HepG2 (cell line): Measurements from ENCODE around the gene SPSB1. TPM values are rescaled to one million over a fixed set of nuclear protein-coding genes. Genes with fewer than 3 reads are reported as not detected.

Source experiments
- ARNT ChIP-seq: fragments of 450-650 bp; IDR thresholded peaks from 2 replicates; pipeline ENCODE4 v1.6.1; 2017
- CENPBD1 ChIP-seq: sonication (generic); formaldehyde crosslinking; IDR thresholded peaks from 2 replicates; pipeline ENCODE4 v1.8.0; 2022; ENCODE audit warnings: missing genetic modification reagents, low read depth, mild to moderate bottlenecking, borderline replicate concordance
- GLI4 ChIP-seq: sonication (generic); formaldehyde crosslinking; IDR thresholded peaks from 2 replicates; pipeline ENCODE4 v1.5.1; 2020; ENCODE audit warnings: missing genetic modification reagents, mild to moderate bottlenecking, moderate library complexity, borderline replicate concordance
- HMGA1 ChIP-seq: sonication (generic); formaldehyde crosslinking; conservative IDR thresholded peaks from 2 replicates; pipeline ENCODE4 v1.4.0; 2020; ENCODE audit warnings: missing genetic modification reagents
- HOXA5 ChIP-seq: sonication (generic); formaldehyde crosslinking; IDR thresholded peaks from 2 replicates; pipeline ENCODE4 v1.4.0; 2020; ENCODE audit warnings: missing genetic modification reagents
- KDM1A ChIP-seq: IDR thresholded peaks from 2 replicates; pipeline ENCODE4 v1.6.1; 2016; ENCODE audit warnings: missing compliant biosample characterization
- MIXL1 ChIP-seq: IDR thresholded peaks from 2 replicates; pipeline ENCODE4 v1.6.1; 2016
- NFATC3 ChIP-seq: sonication (generic); formaldehyde crosslinking; IDR thresholded peaks from 2 replicates; pipeline ENCODE4 v1.5.1; 2020; ENCODE audit warnings: mild to moderate bottlenecking, missing genetic modification reagents
- RARA ChIP-seq: IDR thresholded peaks from 2 replicates; pipeline ENCODE4 v1.6.1; 2016; ENCODE audit warnings: missing genetic modification reagents, missing compliant biosample characterization
- SAP130 ChIP-seq: IDR thresholded peaks from 2 replicates; pipeline ENCODE4 v1.6.1; 2016; ENCODE audit warnings: low read depth
- YEATS4 ChIP-seq: sonication (generic); formaldehyde crosslinking; IDR thresholded peaks from 2 replicates; pipeline ENCODE4 v1.4.0; 2020; ENCODE audit warnings: missing genetic modification reagents, borderline replicate concordance
- ZBTB25 ChIP-seq: IDR thresholded peaks from 2 replicates; pipeline ENCODE4 v1.6.1; 2018; ENCODE audit warnings: missing genetic modification reagents
- ZBTB7A ChIP-seq: sonication (generic); formaldehyde crosslinking; IDR thresholded peaks from 2 replicates; pipeline ENCODE4 v1.8.0; 2022; ENCODE audit warnings: mild to moderate bottlenecking, missing genetic modification reagents
- ZFP82 ChIP-seq: sonication (generic); formaldehyde crosslinking; IDR thresholded peaks from 2 replicates; pipeline ENCODE4 v1.5.1; 2020; ENCODE audit warnings: mild to moderate bottlenecking, missing genetic modification reagents, borderline replicate concordance
- ZNF281 ChIP-seq: sonication (generic); formaldehyde crosslinking; IDR thresholded peaks from 2 replicates; pipeline ENCODE4 v1.4.0; 2020; ENCODE audit warnings: missing genetic modification reagents, borderline replicate concordance
- ZNF3 ChIP-seq: IDR thresholded peaks from 2 replicates; pipeline ENCODE4 v1.7.0; 2017; ENCODE audit warnings: inconsistent platforms
- ZNF644 ChIP-seq: IDR thresholded peaks from 2 replicates; pipeline ENCODE4 v1.6.1; 2016; ENCODE audit warnings: low read depth
- ZNF687 ChIP-seq: sonication (generic); formaldehyde crosslinking; IDR thresholded peaks from 2 replicates; pipeline ENCODE4 v1.5.1; 2020; ENCODE audit warnings: mild to moderate bottlenecking, missing genetic modification reagents, moderate library complexity
- ZNF713 ChIP-seq: sonication (generic); formaldehyde crosslinking; IDR thresholded peaks from 2 replicates; pipeline ENCODE4 v1.4.0; 2020; ENCODE audit warnings: mild to moderate bottlenecking, missing genetic modification reagents
- ZNF768 ChIP-seq: sonication (generic); formaldehyde crosslinking; IDR thresholded peaks from 2 replicates; pipeline ENCODE4 v1.4.0; 2020; ENCODE audit warnings: missing genetic modification reagents
- ZNF839 ChIP-seq: sonication (generic); formaldehyde crosslinking; IDR thresholded peaks from 2 replicates; pipeline ENCODE4 v1.4.0; 2020; ENCODE audit warnings: missing genetic modification reagents, mild to moderate bottlenecking, borderline replicate concordance
- ZNF879 ChIP-seq: sonication (generic); formaldehyde crosslinking; IDR thresholded peaks from 2 replicates; pipeline ENCODE4 v1.8.1; 2023; ENCODE audit warnings: missing genetic modification reagents
- ZSCAN20 ChIP-seq: sonication (generic); formaldehyde crosslinking; IDR thresholded peaks from 2 replicates; pipeline ENCODE4 v1.4.0; 2020; ENCODE audit warnings: missing genetic modification reagents, mild to moderate bottlenecking, borderline replicate concordance
- polyA plus RNA-seq, 8 experiments: library from polyadenylated mRNA; depleted of rRNA in 3 of 8; stranded (reverse) in 7 of 8; unstranded in 1 of 8; fragments of >200 nt; fragmentation: Illumina TruSeq in 4 of 8; extraction: Trizol in 4 of 8; gene quantifications; 2 replicates each; pipeline versions ENCODE4 v1.2.1 to v1.2.3, GENCODE V29; 2011 to 2016; ENCODE audit warnings: low read depth in 4 of 8, missing spikeins in 1 of 8, mixed read lengths in 1 of 8; ENCODE audit not compliant: insufficient read depth in 1 of 8
- total RNA-seq, 5 experiments: library from RNA; depleted of rRNA; stranded (reverse); fragments of >200 nt; fragmentation: Illumina TruSeq; extraction: Trizol; gene quantifications; 2 replicates each; pipeline ENCODE4 v1.2.3, GENCODE V29; 2016; ENCODE audit warnings: low read depth in 1 of 5

SPSB1 gene
- total and polyA plus RNA-seq, 2 of the 13 experiments (the other 11 are each of a cell fraction or from before 2014, with no cell fraction given), result 5.0 to 8.0 TPM

- TF ChIP-seq ZNF687 (CRISPR knock-in tag), result peak; percentile 36; the same call in 1 of the 2 replicates
- no peak for TF ChIP-seq MIXL1 (CRISPR knock-in tag)
- TF ChIP-seq ZNF644 (CRISPR knock-in tag), result no peak
- TF ChIP-seq ZBTB25 (CRISPR knock-in tag), result no peak
- no peak for TF ChIP-seq HOXA5 (CRISPR knock-in tag)
- TF ChIP-seq HMGA1 (CRISPR knock-in tag), result no peak
- TF ChIP-seq ZFP82 (CRISPR knock-in tag), result no peak
- no peak for TF ChIP-seq ZNF879
- no peak for TF ChIP-seq CENPBD1
- peak; percentile 28; the same call in 1 of the 2 replicates for TF ChIP-seq ZNF281 (CRISPR knock-in tag)
- TF ChIP-seq GLI4 (CRISPR knock-in tag), result no peak
- no peak for TF ChIP-seq ZBTB7A (CRISPR knock-in tag)
- TF ChIP-seq ZSCAN20 (CRISPR knock-in tag), result no peak
- 0 out of 2 replicates have a peak, but pooled peaks have one; percentile 33 for TF ChIP-seq YEATS4 (CRISPR knock-in tag)
- TF ChIP-seq ZNF3 (CRISPR knock-in tag), result peak; percentile 70
- peak; percentile 47 for TF ChIP-seq SAP130
- no peak for TF ChIP-seq NFATC3 (CRISPR knock-in tag)
- TF ChIP-seq KDM1A, result no peak
- no peak for TF ChIP-seq ARNT
- TF ChIP-seq ZNF713, result no peak
- TF ChIP-seq RARA, result no peak; the same call in 1 of the 2 replicates
- peak; percentile 36; the same call in 1 of the 2 replicates for TF ChIP-seq ZNF768 (CRISPR knock-in tag)
- TF ChIP-seq ZNF839 (CRISPR knock-in tag), result no peak
These were observed 12.5 kb upstream of the SPSB1 start (continued) for GRCh38 chr1:9280015-9280860.
